Measurements from ENCODE around the gene DDAH1. TPM values are rescaled to one million over a fixed set of nuclear protein-coding genes. Genes with fewer than 3 reads are reported as not detected.

Gene DDAH1
- total RNA-seq, 4 donors from 2014 or later: 12.9 to 28.9 (median 18.2) TPM

DNA sequence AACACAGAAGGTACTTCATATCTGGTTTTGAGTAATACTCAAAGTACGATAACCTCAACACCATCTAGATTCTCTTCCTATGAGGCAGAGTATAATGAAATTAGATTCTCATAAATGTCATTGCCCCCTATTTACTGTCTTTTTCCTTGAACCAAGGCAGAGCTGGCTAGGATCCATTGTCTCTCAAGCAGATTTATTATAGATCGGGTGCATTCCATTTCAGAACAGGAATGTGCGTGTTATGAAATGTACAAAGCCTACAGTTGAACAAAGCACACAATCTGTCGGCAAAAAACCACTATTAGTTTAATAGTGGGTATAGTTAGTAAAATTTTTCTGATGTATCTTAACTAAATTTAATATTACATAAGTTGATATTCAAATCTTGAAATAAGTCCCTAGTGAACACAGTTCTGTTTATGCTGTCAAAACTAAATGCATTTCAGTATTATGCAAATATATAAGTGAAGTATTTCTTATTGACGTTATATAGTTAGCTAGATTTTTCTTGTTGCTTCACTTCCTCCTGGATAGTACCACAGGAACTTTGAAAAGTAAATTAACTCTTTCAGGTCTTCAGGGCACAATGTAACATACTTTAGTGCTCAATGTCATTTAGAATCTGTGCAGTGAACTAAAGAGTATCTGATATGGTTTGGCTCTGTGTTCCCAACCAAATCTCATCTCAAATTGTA, 92.1 kb downstream of the DDAH1 start:
- Histone ChIP-seq H3K9me3 (no peaks in the 10 kb centered on the region), H3K36me3 (no peaks in the 10 kb centered on the region), H3K4me3 (no peak overlapping the region), H3K27me3 (no peaks in the 10 kb centered on the region), H3K27ac (no peak overlapping the region), H3K4me1 (peaks cover 0 to 3% of the 10 kb centered on the region in 2 donors)
- no peak for DNase-seq
- TF ChIP-seq, protein P1, sequence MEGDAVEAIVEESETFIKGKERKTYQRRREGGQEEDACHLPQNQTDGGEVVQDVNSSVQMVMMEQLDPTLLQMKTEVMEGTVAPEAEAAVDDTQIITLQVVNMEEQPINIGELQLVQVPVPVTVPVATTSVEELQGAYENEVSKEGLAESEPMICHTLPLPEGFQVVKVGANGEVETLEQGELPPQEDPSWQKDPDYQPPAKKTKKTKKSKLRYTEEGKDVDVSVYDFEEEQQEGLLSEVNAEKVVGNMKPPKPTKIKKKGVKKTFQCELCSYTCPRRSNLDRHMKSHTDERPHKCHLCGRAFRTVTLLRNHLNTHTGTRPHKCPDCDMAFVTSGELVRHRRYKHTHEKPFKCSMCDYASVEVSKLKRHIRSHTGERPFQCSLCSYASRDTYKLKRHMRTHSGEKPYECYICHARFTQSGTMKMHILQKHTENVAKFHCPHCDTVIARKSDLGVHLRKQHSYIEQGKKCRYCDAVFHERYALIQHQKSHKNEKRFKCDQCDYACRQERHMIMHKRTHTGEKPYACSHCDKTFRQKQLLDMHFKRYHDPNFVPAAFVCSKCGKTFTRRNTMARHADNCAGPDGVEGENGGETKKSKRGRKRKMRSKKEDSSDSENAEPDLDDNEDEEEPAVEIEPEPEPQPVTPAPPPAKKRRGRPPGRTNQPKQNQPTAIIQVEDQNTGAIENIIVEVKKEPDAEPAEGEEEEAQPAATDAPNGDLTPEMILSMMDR (IDR thresholded peaks at IDR 0.05): no peak
- no peak for TF ChIP-seq POLR2A (IDR thresholded peaks at IDR 0.05)
- intact Hi-C loops (cut with DNase I; ENCODE audit: low total_unique reads): no loop called here

DNA sequence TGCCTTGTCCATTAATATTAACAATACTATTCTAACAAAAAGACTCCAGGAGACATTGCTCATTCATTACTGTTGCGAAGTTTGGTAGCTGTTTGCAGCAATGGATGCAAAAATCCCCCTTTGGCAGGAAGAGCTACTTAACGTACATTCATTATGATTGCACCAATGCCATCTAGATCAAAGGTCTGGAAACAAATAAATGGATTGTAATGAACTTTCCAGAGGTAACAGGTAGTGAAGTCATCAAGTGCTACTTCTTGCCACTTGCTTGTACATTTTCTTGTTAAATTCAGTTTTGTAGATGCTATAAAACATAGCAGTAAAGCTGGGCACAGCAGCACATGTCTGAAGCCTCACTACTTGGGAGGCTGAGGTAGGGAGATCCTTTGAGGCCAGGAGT, 93.9 kb downstream of the DDAH1 start:
- Histone ChIP-seq H3K27ac (no peak overlapping the region), H3K9me3 (no peaks in the 10 kb centered on the region), H3K4me1 (peaks cover 0 to 3% of the 10 kb centered on the region in 2 donors), H3K36me3 (no peaks in the 10 kb centered on the region), H3K4me3 (no peak overlapping the region), H3K27me3 (no peaks in the 10 kb centered on the region)
- intact Hi-C loops (cut with DNase I; ENCODE audit: low total_unique reads): no loop called here
- no peak for DNase-seq
- no peak for TF ChIP-seq POLR2A (IDR thresholded peaks at IDR 0.05)
- TF ChIP-seq, protein P1 (IDR thresholded peaks at IDR 0.05): no peak

DNA sequence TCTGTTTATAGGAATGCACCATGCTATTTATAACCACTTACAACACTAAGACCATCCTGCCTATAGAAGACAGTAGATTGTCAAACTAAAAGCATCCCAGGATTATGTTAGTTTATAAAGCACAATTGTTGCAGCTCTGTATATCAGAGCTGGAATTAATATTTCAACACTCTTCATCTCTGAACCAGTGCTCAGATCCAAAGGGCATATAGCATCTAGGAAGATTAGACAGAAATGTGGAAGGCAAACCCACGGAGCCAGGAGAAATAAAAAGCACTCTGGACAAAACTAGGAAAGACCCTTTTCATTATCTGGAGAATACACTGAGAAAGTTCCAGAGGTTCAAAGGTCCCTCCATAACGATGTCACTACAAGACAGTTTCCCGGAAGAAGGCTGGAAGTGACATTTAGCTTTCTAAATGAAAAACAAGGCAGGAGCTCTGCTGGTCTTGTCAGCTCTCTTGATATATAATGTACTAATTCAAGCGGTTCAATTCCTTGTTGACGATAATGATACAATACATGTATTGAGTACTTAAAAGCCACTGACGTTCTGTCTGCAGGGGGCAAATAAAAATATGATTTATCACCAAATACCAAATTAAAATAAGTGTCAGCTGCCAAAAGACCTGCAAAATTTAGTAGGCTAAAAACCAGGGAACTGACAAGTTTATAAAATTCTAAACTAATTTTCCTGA, 96.7 kb downstream of the DDAH1 start:
- Histone ChIP-seq H3K27ac (no peak overlapping the region), H3K36me3 (no peaks in the 10 kb centered on the region), H3K4me1 (peaks cover 0 to 3% of the 10 kb centered on the region in 2 donors), H3K4me3 (no peak overlapping the region), H3K27me3 (no peaks in the 10 kb centered on the region), H3K9me3 (no peaks in the 10 kb centered on the region)
- intact Hi-C loops (cut with DNase I; ENCODE audit: low total_unique reads): no loop called here
- no peak for DNase-seq
- TF ChIP-seq, protein P1 (IDR thresholded peaks at IDR 0.05): no peak
- no peak for TF ChIP-seq POLR2A (IDR thresholded peaks at IDR 0.05)

DNA sequence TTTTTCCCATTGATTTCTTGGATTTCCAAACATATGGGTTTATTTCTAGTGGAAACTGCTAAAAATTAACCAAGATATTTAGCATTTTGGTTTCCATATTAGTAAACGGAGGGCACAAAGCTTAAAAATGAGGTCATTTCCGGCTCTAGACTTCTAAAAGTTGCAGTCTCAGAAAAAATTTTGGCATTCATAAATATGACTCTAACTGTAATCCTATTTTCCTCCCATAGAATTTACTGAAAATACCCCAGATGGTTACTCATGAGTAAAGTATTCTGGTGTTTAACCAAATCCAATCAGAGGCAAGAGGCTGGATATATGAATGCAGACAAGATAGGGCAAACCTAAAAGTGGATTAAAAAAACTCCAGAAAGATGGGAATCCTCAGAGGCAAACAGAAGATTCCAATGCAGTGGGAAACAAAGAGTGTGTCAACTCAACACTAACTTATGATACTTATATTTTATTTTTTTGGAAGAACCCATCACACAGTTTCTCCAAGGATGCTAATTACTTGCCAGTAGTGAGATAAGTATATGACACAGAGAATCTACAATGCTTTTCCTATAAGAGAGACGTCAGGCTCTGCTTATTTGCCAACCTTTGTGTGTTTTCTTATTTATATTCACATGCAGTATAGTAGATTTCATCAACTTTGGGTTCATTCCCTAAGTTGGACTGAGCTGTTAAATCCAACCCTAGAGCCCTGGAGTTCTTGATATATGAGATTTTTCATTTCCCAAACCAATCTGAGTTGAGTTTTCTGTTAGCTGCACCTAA, 98.4 kb downstream of the DDAH1 start:
- Histone ChIP-seq H3K27ac (no peak overlapping the region), H3K9me3 (no peaks in the 10 kb centered on the region), H3K27me3 (no peaks in the 10 kb centered on the region), H3K36me3 (no peaks in the 10 kb centered on the region), H3K4me1 (no peaks in the 10 kb centered on the region), H3K4me3 (no peak overlapping the region)
- intact Hi-C loops (cut with DNase I; ENCODE audit: low total_unique reads): no loop called here
- DNase-seq: no peak
- TF ChIP-seq POLR2A (IDR thresholded peaks at IDR 0.05): no peak
- TF ChIP-seq, protein P1 (IDR thresholded peaks at IDR 0.05): no peak

DNA sequence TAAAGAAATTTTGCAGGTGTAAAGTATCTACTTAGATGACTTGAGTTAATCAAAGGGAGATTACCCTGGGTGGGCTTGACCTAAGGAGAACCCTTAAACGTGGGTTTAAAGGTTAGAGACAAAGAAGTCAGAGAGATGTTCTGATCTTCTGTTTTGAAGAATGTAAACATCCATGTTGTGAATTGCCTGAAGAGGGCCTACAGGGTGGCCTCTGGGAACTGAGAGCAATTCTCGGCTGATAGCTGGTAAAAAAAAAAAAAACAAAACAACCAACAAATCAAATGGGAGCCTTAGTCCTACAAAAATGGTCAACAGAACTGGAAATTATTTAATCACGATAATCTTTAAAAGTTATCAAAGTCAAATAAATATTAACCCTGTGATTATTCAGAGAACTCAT, 99.1 kb downstream of the DDAH1 start:
- intact Hi-C loops (cut with DNase I; ENCODE audit: low total_unique reads): no loop called here
- no peak overlapping the region for H3K27ac ChIP-seq
- no peaks in the 10 kb centered on the region for H3K36me3 ChIP-seq
- H3K27me3 ChIP-seq: no peaks in the 10 kb centered on the region
- no peaks in the 10 kb centered on the region for H3K4me1 ChIP-seq
- no peaks in the 10 kb centered on the region for H3K9me3 ChIP-seq
- H3K4me3 ChIP-seq: no peak overlapping the region
- DNase-seq: no peak
- TF ChIP-seq, protein P1 (IDR thresholded peaks at IDR 0.05): no peak
- no peak for TF ChIP-seq POLR2A (IDR thresholded peaks at IDR 0.05)

Measured in uterus (tissue), 4 donors.